Measurements from ENCODE around the gene PSG3.
"Not testable (repeated sequence)": the region's sequence is repeated elsewhere in the genome, so short reads cannot be mapped to it uniquely, and the experiment has no call there.

Gene PSG3

DNA sequence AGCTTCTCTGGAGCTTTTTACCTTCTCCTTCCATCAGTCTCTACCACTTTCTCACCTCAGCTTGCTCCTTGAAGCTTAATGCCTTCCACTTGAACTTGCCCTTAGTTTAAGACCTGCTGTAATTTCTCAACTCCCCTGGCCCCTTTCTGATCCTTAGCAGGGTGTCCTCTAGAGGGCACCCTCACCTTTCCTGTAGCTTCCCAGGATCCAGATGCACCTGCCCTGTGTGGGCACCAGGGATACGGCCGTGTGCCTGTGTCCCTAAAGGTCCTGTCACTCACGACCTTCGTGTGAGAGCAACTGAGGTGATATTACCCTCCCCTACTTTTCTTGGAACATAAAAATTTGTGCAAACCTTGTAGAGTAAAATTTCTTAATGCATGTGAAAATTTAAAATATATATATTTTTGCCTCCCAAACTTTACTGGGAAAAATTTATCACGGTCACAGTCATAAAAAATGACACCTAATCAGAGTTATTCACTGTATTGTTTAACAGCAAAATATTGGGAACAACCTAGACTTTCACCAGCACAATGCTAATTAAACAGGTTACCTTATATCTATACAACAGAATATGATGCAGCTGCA is 46.4 kb downstream of the PSG3 start:
- DNase-seq: peak; percentile 8

GRCh38 chr19:42683917-42684513 is 56.3 kb downstream of the PSG3 start:
- DNase-seq: peak; percentile 0

GRCh38 chr19:42676326-42676725 is 64.0 kb downstream of the PSG3 start:
- not testable (repeated sequence) for DNase-seq

- DNase-seq: not testable (repeated sequence)
Measured at GRCh38 chr19:42674549-42674948, 65.7 kb downstream of the PSG3 start.

All from DMS 273 treated with DMSO at 0.1 percent for 48 hours (cell line).